LNCAP (cell line): ENCODE measurements around the gene MANEAL.

Source experiments
- CTCF ChIP-seq: fragments of 450-650 bp; IDR thresholded peaks from 2 replicates; pipeline ENCODE4 v1.5.1; 2017; ENCODE audit warnings: mild to moderate bottlenecking

MANEAL gene

DNA sequence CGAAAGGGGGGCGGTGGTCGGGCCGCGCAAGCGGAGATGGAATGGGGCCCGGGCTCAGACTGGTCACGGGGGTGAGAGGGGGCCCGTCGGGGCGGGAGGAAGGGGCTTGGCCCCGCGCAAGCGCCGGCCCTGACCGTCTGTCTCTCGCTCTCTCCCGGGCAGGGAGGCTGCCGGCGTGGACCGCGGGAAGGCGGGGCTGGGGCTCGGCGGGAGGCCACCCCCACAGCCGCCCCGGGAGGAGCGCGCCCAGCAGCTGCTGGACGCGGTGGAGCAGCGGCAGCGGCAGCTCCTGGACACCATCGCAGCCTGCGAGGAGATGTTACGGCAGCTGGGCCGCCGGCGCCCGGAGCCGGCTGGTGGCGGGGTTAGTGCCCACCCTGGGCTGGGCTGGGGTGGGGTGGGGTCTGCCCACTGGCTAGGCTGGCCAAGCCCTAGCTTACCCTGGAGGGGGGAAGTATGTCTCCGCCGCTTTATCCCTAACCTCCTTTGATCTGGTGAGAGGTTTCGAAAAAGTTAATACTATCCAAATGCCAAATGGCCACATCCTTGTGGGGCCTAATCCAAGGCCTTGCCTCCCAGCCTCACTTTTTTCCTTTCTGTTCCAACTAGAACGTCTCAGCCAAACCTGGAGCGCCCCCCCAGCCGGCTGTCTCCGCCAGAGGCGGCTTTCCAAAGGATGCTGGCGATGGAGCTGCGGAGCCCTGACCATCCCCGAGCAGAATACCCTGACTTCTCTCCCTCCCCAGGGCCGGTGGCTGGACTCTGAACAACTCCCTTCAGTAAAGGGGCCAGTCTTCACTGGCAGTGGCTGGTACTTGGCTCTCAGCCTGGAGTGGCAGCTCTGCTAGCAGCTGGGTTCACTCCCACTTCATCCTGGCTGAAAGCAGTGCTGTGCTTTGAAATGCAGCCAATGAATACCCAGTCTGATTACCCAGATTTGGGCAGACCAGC lies 15.0 kb downstream of the MANEAL start:
- TF ChIP-seq CTCF, result no peak

DNA sequence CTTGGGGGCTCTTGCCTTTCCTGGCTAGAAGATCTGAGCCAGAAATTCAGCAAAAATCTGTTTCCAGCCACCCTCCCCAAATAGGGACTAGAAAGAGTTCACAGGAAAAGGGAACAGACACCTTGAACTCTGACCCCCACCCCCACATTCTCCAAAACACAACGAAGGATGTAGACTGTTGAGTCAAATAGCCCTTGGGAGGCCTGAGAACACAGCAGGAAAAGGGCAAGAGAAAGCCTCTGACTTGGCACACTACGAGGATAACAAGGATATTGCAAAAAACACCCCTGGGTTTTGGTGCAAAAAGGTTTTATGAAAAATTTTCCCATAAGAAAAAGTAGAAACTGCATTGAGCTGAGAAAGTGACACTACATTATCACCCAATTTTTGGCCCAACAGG lies 16.3 kb downstream of the MANEAL start:
- no peak for TF ChIP-seq CTCF

DNA sequence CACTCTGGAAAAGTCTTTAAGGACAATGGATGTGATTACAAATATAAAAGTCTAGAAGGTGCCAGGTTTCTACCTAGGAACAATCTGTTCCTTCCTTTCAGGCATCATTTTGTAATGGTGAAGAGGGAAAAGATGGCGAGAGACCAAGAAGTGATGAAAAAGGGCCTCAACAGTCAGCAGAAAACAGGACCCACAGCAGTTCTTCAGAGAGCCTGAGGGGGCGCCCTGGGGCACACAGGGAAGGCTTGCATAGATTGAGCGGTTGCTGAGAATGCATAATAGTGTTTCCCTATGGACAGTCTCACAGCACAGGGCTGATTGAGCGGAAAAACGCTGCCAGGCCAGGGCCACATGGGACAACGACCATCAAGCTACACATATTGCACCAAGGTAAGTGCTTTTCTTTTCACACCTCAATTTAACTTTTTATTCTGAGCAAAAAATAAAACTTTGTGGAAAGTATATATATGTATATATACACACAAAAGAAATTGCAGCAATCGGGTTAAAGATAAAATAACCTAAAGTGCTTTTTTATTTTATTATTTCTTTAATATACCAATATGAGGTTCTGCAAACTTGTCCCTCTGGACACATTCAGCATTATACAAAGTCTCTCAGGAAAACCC lies 17.5 kb downstream of the MANEAL start:
- peak; percentile 91 for TF ChIP-seq CTCF

GRCh38 chr1:37813529-37814145 lies 20.0 kb downstream of the MANEAL start:
- TF ChIP-seq CTCF, result no peak

DNA sequence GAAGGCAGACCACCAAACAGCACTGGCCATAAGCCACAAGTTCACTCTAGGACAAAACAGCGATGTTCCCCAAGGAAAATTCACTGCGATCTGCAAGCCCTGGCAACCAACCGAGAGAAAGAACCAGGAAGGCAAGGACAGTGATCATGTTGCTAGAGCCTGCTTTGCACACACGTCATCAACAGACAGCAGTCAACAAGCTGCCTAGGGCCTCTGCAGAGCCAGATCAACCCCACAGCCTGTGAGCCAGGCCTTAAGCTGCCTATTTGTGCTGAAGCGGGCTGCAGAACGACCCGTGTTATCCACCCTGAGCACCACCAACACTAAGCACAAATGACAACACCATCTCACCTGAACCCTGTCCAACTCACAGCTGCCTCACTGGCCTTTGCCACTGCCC lies 20.6 kb downstream of the MANEAL start:
- no peak for TF ChIP-seq CTCF

DNA sequence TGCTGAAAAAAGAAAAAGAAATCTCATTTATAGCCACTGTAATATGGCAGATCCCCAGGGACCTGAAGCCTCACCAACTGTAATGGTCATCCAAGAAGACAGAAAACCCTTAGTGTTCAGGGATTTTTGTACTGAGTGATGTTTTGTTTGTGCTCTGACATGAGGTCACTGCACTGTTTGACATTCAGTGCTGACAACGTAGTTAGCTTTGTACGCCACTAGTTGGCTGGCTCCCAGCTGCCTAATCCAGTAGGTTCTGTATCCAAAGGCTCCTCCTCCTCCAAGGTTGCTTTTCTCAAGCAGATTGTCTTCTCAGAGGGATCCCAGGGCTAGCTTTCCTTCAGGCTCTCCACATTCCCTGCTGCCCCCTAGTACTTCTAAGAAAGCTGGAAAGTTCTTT lies 23.8 kb downstream of the MANEAL start:
- no peak for TF ChIP-seq CTCF

- no peak for TF ChIP-seq CTCF
Observed at GRCh38 chr1:37821481-37821880, 27.8 kb downstream of the MANEAL start.
